Retina (tissue), 1 donor: ENCODE results near the gene SRSF2.
A peak's percentile ranks its signal among the peaks of the same experiment; 100 is the strongest.
"Not testable (repeated sequence)": the region's sequence is repeated elsewhere in the genome, so short reads cannot be mapped to it uniquely, and the experiment has no call there.

Source experiments
- DNase-seq: peaks from one replicate; pipeline ENCODE4 v3.0.0-alpha.2; 2016

SRSF2 gene

DNA sequence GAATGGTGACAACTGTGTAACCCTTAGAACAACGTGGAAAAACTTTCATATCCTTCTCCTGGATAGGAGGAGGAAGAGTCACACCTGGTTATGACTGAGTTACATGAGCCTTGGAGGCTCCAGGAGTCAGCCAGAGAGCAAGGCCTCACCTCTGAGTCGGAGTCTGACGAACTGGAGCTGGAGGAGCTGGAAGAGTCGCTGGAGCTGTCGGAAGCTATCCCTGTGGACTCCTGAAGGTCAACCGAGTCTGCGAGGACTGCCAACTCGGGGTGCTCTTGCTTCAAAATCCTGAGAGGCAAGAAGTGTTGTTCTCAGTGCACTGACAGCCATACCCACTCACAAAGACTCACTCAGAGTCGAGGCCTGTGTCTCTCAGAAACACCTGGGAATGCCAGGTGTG, 16.9 kb downstream of the SRSF2 start:
- no peak for DNase-seq

DNA sequence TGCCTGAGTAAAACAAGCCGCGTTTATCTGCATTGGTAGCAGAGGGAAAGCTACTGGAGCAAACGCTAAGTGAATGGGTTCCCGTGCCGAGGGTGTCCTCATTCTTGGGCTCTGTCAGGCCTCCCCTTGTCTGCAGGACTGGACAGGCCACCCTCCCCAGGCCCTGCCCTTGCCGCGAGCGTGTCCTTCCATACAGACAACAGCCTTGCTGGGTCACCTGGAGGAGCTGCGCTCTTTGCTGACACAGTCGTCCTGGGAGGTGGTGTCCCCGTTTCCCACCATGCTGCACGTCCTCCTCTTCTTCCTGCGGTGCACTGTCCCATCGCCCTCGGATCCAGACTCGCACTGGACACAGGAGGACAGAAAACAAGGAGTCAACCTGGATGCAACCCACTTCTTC, 18.6 kb downstream of the SRSF2 start:
- no peak for DNase-seq

GRCh38 chr17:76716839-76717215, 20.3 kb downstream of the SRSF2 start:
- no peak for DNase-seq

GRCh38 chr17:76716146-76716838, 20.8 kb downstream of the SRSF2 start:
- DNase-seq = no peak

- DNase-seq = no peak
Measured at GRCh38 chr17:76715496-76715830, 21.7 kb downstream of the SRSF2 start.

DNA sequence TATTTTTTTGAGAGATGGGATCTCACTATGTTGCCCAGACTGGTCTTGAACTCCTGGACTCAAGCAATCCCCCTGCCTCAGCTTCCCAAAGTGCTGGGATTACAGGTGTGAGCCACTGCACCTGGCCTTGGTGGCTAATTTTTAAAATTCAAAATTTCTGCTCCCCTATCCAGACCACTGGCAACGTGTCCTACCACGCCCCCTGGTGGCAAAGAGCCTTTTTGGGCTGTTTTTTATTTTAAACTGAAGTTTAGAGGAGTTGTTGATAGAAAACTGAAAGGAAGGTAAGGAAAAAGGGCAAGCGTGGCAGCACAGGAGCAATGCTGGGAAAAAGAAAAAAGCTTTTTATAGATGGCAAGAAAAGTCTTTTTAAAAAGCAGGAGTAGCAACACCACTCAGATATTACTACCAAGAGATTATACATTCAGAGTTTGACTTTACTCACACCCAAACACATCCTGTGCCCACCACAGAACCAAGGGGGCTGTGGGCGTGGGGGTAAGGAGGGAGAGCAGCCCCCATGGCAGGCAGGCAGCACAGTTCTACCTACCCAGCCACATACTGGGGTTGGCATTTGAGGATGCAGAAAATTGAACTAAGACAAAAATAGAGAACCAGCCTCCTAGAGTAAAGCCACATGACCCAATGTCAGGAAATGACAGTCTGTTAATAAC, 22.2 kb downstream of the SRSF2 start:
- DNase-seq = peak; percentile 52

- no peak for DNase-seq
Measured at GRCh38 chr17:76714336-76714735, 22.8 kb downstream of the SRSF2 start.

DNA sequence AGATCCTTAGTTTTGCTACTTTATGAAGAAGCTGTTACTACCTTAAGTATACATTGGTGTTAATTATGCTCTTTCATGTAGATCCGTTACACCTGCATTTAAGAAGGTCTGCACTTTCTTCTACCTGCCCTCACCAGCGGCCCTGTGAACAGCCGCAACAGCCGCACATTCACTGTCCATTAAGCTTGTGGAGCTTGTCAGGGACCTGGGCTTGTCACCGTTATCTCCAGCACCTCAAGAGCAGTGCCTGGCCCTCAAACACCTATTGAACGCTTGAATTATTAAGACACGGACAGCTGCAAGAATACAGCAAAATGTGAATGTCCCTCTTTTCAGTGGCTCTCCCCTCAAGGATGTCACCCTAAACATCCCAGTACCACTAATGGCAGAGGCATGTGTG, 23.4 kb downstream of the SRSF2 start:
- DNase-seq = no peak

GRCh38 chr17:76712321-76712720, 24.8 kb downstream of the SRSF2 start:
- not testable (repeated sequence) for DNase-seq

DNA sequence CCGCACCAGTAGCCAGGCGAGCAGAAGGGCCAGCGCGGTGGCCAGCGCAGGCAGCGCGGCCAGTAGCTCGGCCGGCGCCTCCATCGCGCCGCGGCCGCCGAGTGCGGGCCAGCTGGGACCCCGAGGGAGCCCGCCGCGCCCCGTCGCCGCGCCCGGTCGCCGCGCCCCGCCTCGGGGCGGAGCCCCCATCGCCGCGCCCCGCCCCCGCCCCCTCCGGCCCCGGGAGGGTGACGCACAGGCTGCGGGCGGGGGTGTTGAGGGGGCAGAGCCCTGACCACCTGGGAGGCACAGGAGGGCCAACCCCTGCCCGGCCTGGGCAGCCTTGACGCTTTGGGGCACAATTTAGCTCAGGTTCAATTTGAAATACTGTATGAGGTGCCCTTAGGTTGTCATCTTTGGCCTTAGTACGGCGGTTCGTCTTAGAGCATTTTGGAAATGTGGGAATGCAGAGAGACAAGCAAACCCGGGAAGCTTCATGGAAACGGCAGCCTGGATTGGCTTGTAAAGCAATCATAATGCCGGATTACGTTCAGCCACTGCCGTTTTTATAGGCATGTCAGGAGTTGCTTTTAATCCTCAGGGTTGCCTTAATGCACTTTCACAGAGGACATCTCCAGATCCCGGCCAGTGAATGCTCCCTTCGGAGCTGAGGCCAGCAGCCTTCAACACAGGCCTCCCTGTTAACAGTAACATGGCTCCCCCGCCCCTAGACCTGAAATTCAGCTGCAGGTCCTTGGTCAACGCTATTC, 26.1 kb downstream of the SRSF2 start, which contains the start of gene MXRA7:
Gene MXRA7, minus strand, starts transcription at position 103 of the 749 bp plus-strand sequence. Its CDS starts 19 bp downstream, at position 84.
- peak; percentile 83 for DNase-seq

DNA sequence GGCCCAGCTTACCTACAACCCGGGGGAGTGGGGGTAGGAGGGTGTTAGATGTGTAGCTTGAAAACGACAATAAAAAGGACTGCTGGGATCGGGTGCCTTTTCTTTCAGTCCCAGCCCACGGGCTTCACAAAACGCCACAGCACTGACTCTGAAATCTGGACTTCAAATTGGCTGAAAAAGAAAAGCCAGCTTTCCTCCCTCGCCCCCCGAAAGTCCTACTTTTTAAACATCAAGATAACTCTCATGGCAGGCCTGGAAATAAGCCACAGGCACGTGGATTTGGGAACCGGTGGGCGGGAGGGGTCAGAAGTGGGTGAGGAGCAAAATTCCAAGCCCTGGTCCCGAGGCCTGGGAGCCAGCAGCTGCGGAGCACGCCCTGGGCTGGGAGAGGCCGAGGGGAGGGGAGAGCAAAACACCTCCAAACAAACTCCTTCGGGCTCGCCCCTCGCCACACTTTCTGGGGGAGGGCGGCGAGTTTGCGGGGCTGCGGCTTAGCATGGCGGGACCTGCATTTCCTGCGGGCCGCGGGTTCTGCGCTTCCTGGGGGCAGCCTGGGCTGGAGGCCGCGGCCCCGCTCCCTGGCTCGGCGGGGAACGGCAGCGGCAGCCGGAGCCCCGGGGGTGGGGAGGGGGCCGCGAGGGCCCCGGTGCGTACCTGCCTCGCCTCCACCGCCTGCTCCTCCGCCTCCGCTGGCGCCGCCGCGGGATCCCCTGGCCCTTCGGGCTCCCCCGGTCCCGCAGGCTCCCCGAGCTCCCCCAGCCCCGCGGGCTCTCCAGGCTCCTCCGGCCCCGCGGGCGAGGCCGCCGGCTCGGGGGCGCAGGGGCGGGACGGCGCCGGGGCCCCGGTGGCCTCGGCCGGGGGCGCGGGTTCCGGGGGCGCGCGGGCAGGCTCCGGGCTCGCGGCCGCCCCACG, 26.9 kb downstream of the SRSF2 start:
- peak; percentile 61 for DNase-seq

DNA sequence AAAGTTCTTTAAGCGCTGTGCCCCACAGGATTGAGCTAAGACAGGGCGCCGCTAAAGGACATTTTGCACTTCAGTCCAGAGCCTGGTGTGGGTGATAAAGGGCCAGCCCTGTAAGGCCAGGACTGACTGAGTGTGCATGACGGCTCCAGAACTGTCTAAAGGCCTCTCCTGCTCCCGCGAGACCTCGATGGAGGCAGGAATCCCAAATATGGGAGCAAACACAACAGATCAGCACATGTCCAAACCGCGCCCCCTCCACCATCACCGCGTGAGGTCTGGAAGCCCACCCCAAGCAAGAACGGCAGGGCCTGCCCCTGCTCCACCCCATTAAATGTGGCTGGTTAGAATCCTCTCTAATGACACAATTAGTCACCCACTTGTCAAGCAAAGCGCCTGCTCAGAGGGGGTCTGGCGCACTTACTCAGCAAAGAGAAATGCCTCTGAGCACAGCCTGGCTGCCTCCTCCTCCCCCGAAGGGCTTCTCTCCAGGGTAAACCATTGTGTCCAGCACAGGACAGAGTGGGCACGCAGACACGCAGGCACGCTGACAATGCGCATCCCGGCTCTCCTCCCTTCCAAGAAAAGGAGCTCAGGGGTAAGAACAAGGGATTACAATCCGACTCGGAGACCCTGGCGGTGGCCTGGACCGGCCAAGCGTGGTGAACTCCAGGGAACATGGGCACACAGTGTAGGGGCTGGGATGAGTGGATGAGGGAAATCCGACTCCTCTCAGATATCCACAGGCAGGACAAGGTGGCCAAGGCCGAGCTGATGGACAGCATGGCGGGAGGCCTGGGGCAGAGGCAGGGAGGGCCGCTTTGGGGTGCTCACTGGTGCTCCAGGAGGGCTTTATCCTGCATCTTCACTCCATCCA, 27.8 kb downstream of the SRSF2 start:
- peak; percentile 86 for DNase-seq

- peak; percentile 83 for DNase-seq
Measured at GRCh38 chr17:76707985-76708807, 28.9 kb downstream of the SRSF2 start.

DNA sequence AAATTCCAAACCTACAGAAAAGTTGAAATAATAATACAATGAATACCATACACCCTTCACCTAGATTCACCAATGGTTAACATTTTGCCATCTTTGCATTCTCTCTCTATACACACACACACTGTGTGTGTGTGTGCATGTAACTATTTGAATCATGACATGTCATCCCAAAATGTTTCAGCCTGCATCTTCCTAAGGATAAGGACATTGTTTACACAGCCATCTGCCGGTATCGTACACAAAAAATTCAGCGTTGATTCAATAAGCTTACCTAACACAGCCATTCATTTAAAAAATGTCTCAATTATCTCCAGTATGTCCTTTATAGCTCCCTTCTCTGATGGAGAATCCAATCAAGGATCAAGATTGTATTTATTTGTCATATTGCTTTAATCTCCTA, 30.3 kb downstream of the SRSF2 start:
- DNase-seq = no peak

DNA sequence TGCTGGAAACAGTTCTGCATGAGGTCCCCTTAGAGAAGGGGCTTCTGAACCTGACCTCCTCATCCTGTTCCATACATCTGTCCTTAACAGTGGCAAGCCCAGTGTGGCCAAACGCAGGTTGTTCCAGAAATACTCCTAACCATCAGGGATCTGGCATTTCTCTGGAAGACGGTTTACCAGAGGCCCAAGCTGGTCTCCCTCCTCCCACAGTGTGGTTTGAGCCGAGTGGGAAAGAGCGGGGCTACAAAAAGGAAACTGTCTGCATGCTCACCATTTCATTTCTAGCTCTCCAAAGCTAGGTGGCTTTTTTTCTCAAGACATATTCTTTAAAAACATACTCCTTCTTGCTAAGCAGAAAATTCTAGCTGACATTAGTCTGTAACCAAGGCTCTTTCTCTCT, 32.3 kb downstream of the SRSF2 start:
- no peak for DNase-seq

- DNase-seq = no peak
Measured at GRCh38 chr17:76702941-76703637, 34.0 kb downstream of the SRSF2 start.

- no peak for DNase-seq
Measured at GRCh38 chr17:76702076-76702475, 35.1 kb downstream of the SRSF2 start.

GRCh38 chr17:76701471-76701967, 35.6 kb downstream of the SRSF2 start:
- DNase-seq = peak; percentile 64

DNA sequence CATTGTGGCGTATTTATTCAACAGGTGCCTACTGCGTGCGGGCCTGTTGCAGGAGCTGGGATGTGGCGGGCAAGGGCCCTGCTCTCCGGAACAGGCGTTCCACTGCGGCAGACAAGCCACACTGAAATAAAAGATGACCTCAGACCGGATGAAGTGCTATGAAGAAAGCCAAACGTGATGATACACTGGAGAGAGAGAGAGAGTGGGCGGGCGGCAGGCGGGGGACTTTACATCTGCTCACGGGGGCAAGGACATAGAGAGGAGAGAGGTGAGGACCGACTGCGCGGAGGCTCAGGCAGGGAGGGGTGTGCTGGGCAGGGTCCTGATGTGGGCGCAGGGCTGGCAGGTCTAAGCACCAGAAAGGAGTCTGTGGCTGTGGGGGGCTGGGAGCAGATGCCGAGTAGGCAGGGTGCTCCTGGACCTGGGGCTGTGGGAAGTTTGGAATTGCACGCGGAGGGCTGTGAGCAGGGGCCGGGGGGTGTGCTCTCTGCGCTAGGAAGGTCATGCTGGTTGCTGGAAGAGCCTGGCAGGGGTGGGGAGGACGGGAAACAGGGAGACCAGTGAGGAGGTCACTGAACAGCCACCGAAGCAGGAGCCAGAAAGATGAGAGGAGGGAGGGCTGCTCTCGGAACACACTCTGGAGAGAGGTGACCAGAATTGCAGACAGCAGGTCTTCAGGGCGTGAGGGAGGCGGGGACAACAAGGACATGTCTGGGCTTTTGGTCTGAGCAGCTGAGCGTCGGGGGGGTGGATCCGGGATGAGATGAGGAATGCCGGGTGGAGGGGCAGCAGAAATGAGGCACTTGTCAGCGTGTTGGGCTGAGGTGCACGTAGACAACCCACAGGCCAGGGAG, 36.3 kb downstream of the SRSF2 start:
- DNase-seq = peak; percentile 74
